H1 (cell line): Measurements from ENCODE around the gene STPG1. TPM values are rescaled to one million over a fixed set of nuclear protein-coding genes. Genes with fewer than 3 reads are reported as not detected.
A peak's percentile ranks its signal among the peaks of the same experiment; 100 is the strongest.

Source experiments
- CTCF ChIA-PET: fragments of 300-600 bp; sonication (Branson Sonifier 250); formaldehyde crosslinking; loops from one replicate; lab custom pipeline; 2021; ENCODE audit not compliant: partially characterized antibody; lab: Charles Lee
- POLR2A ChIA-PET: fragments of 300-600 bp; sonication (Branson Sonifier 250); formaldehyde crosslinking; loops from one replicate; lab custom pipeline; 2021; ENCODE audit warnings: inconsistent platforms; ENCODE audit not compliant: partially characterized antibody; lab: Charles Lee
- DNase-seq, 2 experiments: peaks; one replicate each; pipeline versions ENCODE4 v3.0.0 to v3.0.0-alpha.2; 2010 to 2022; ENCODE audit warnings: low spot score in 2 of 2, low read depth in 1 of 2, mixed read lengths in 1 of 2
- FAIRE-seq: peaks from 2 replicates; lab custom pipeline; 2011; peaks lifted over from hg19 to GRCh38; lab: Jason Lieb, UNC
- H2AFZ ChIP-seq: 2 replicates; pipeline ENCODE4 v1.8.1; 2012; ENCODE audit warnings: low read length, inconsistent platforms
- H2AK5ac ChIP-seq: 2 replicates; pipeline ENCODE4 v1.6.1; 2013; ENCODE audit warnings: low read depth, low read length
- H2BK120ac ChIP-seq: replicated peaks from 2 replicates; pipeline ENCODE3; 2013; ENCODE audit warnings: low read depth, low read length, inconsistent platforms
- H2BK12ac ChIP-seq: 2 replicates; pipeline ENCODE4 v1.6.1; 2013; ENCODE audit warnings: low read depth, low read length
- H2BK15ac ChIP-seq: 2 replicates; pipeline ENCODE4 v1.6.1; 2013; ENCODE audit warnings: low read length
- H2BK20ac ChIP-seq: 2 replicates; pipeline ENCODE4 v1.6.1; 2013; ENCODE audit warnings: low read length
- H2BK5ac ChIP-seq: 2 replicates; pipeline ENCODE4 v1.6.1; 2013; ENCODE audit warnings: low read depth, low read length
- H3K14ac ChIP-seq: 2 replicates; pipeline ENCODE4 v1.6.1; 2013; ENCODE audit warnings: inconsistent platforms; ENCODE audit not compliant: insufficient read length
- H3K18ac ChIP-seq: 2 replicates; pipeline ENCODE4 v1.6.1; 2013; ENCODE audit warnings: low read length; ENCODE audit errors: extremely low read depth
- H3K23ac ChIP-seq: 2 replicates; pipeline ENCODE4 v1.6.1; 2013; ENCODE audit warnings: inconsistent platforms; ENCODE audit not compliant: insufficient read length
- H3K23me2 ChIP-seq: 2 replicates; pipeline ENCODE4 v1.6.1; 2013; ENCODE audit warnings: low read depth, low read length
- H3K27ac ChIP-seq: 2 replicates; pipeline ENCODE4 v1.6.1; 2011; ENCODE audit warnings: low read depth, low read length, inconsistent platforms
- H3K27me3 ChIP-seq, 4 experiments: replicated peaks in 1 of 4; 1 replicate in 1 of 4; 2 replicates in 3 of 4; pipeline versions ENCODE4 v1.6.1 to v1.8.1; 2011 to 2013; ENCODE audit warnings: low read length in 3 of 4, mild to moderate bottlenecking in 3 of 4, inconsistent platforms in 2 of 4, mixed read lengths in 2 of 4, moderate library complexity in 1 of 4; ENCODE audit not compliant: control insufficient read depth in 3 of 4, insufficient read depth in 3 of 4; ENCODE audit errors: extremely low read depth in 1 of 4
- H3K36me3 ChIP-seq, 4 experiments: 2 replicates each; pipeline versions ENCODE4 v1.6.1 to v1.8.1; 2011 to 2013; ENCODE audit warnings: mild to moderate bottlenecking in 4 of 4, low read length in 3 of 4, moderate library complexity in 2 of 4, control low read depth in 1 of 4, inconsistent platforms in 1 of 4; ENCODE audit not compliant: insufficient read depth in 4 of 4, control insufficient read depth in 2 of 4
- H3K4ac ChIP-seq: replicated peaks from 2 replicates; pipeline ENCODE3; 2013; ENCODE audit warnings: low read length, low read depth, mixed read lengths, inconsistent platforms; ENCODE audit not compliant: insufficient read length
- H3K4me1 ChIP-seq, 4 experiments: replicated peaks in 1 of 4; 1 replicate in 1 of 4; 2 replicates in 3 of 4; pipeline versions ENCODE4 v1.6.1 to v1.8.1; 2011 to 2013; ENCODE audit warnings: low read length in 3 of 4, inconsistent platforms in 2 of 4, mixed read lengths in 1 of 4; ENCODE audit not compliant: insufficient read depth in 4 of 4, control insufficient read depth in 3 of 4
- H3K4me2 ChIP-seq, 2 experiments: 2 replicates each; pipeline versions ENCODE4 v1.6.1 to v1.8.1; 2011 to 2013; ENCODE audit warnings: low read depth in 2 of 2, low read length in 2 of 2, control low read depth in 1 of 2, inconsistent platforms in 1 of 2, mild to moderate bottlenecking in 1 of 2; ENCODE audit not compliant: insufficient read depth in 1 of 2
- H3K4me3 ChIP-seq, 4 experiments: fragments of 200-600, 300-600 bp in 1 of 4; sonication (generic), shearing (Covaris generic), sonication (Bioruptor Twin) in 1 of 4; 2 replicates each; pipeline versions ENCODE4 v1.5.1 to v1.8.1; 2011 to 2016; ENCODE audit warnings: low read length in 4 of 4, low read depth in 3 of 4, control low read depth in 2 of 4, inconsistent platforms in 2 of 4, mild to moderate bottlenecking in 2 of 4, mixed read lengths in 1 of 4, moderate library complexity in 1 of 4; ENCODE audit not compliant: insufficient read depth in 2 of 4; ENCODE audit errors: extremely low read depth in 1 of 4
- H3K56ac ChIP-seq: replicated peaks from 2 replicates; pipeline ENCODE3; 2013; ENCODE audit warnings: low read depth, mild to moderate bottlenecking, mixed read lengths, low read length, inconsistent platforms; ENCODE audit not compliant: insufficient read length
- H3K79me1 ChIP-seq: 2 replicates; pipeline ENCODE4 v1.6.1; 2013; ENCODE audit warnings: low read depth, low read length, control low read depth
- H3K79me2 ChIP-seq, 2 experiments: 2 replicates each; pipeline versions ENCODE4 v1.6.1 to v1.8.1; 2012 to 2013; ENCODE audit warnings: low read length in 2 of 2, mild to moderate bottlenecking in 2 of 2, inconsistent platforms in 1 of 2; ENCODE audit not compliant: insufficient read depth in 2 of 2, control insufficient read depth in 1 of 2
- H3K9ac ChIP-seq, 4 experiments: replicated peaks in 1 of 4; 1 replicate in 1 of 4; 2 replicates in 3 of 4; pipeline versions ENCODE4 v1.6.1 to v1.8.1; 2011 to 2013; ENCODE audit warnings: low read depth in 3 of 4, low read length in 3 of 4, control low read depth in 2 of 4, mild to moderate bottlenecking in 2 of 4, moderate library complexity in 2 of 4, inconsistent platforms in 1 of 4; ENCODE audit errors: extremely low read depth in 1 of 4
- H3K9me3 ChIP-seq, 2 experiments: 2 replicates each; pipeline versions ENCODE4 v1.6.1 to v1.8.1; 2012 to 2013; ENCODE audit warnings: mild to moderate bottlenecking in 2 of 2, moderate library complexity in 2 of 2, control low read depth in 1 of 2, inconsistent platforms in 1 of 2, low read depth in 1 of 2, low read length in 1 of 2, mixed read lengths in 1 of 2; ENCODE audit not compliant: insufficient read depth in 2 of 2
- H4K20me1 ChIP-seq, 2 experiments: replicated peaks in 1 of 2; 2 replicates each; pipeline versions ENCODE3 to v1.8.1; 2011 to 2013; ENCODE audit warnings: inconsistent platforms in 2 of 2, low read length in 2 of 2, mild to moderate bottlenecking in 1 of 2; ENCODE audit not compliant: insufficient read depth in 2 of 2, control insufficient read depth in 1 of 2
- H4K5ac ChIP-seq: 2 replicates; pipeline ENCODE4 v1.6.1; 2013; ENCODE audit warnings: low read length, low read depth, mixed read lengths, inconsistent platforms; ENCODE audit not compliant: insufficient read length
- H4K8ac ChIP-seq: 2 replicates; pipeline ENCODE4 v1.8.0; 2013; ENCODE audit warnings: mild to moderate bottlenecking, moderate library complexity, low read length, inconsistent platforms; ENCODE audit not compliant: insufficient read depth; ENCODE audit errors: extremely low read depth
- H4K91ac ChIP-seq: replicated peaks from 2 replicates; pipeline ENCODE3; 2013; ENCODE audit warnings: low read length, mixed read lengths, inconsistent platforms; ENCODE audit not compliant: insufficient read length
- BRCA1 ChIP-seq: IDR thresholded peaks from 2 replicates; pipeline ENCODE4 v1.6.1; 2012; ENCODE audit warnings: low read depth, low read length, improper control_type of control experiment
- CHD2 ChIP-seq: IDR thresholded peaks from 2 replicates; pipeline ENCODE4 v1.6.1; 2012; ENCODE audit warnings: low read length, improper control_type of control experiment
- CREB1 ChIP-seq: IDR thresholded peaks from 2 replicates; pipeline ENCODE4 v1.6.1; 2012; ENCODE audit warnings: inconsistent platforms
- CTBP2 ChIP-seq: IDR thresholded peaks from 2 replicates; pipeline ENCODE4 v1.7.0; 2011; ENCODE audit warnings: borderline replicate concordance, mild to moderate bottlenecking, moderate library complexity, mixed read lengths, low read length; ENCODE audit not compliant: insufficient read depth, insufficient read length
- HDAC6 ChIP-seq: IDR thresholded peaks from one replicate; pipeline ENCODE4 v1.7.1; 2012; ENCODE audit warnings: low read depth, mild to moderate bottlenecking, inconsistent platforms, low read length, moderate library complexity
- JUN ChIP-seq: IDR thresholded peaks from 2 replicates; pipeline ENCODE4 v1.6.1; 2011; ENCODE audit warnings: low read depth, mild to moderate bottlenecking, improper control_type of control experiment, low read length
- JUND ChIP-seq: IDR thresholded peaks from 2 replicates; pipeline ENCODE4 v1.6.1; 2011; ENCODE audit warnings: mild to moderate bottlenecking, improper control_type of control experiment, low read length
- KDM1A ChIP-seq: fragments of 200-600, 300-600 bp; sonication (generic); IDR thresholded peaks from 2 replicates; pipeline ENCODE4 v1.7.1; 2016; ENCODE audit warnings: mild to moderate bottlenecking, low read length, borderline replicate concordance
- NANOG ChIP-seq: IDR thresholded peaks from 2 replicates; pipeline ENCODE4 v1.6.1; 2011; ENCODE audit warnings: low read length, low read depth, mild to moderate bottlenecking, inconsistent platforms; ENCODE audit not compliant: insufficient read depth, poor library complexity, severe bottlenecking
- PHF8 ChIP-seq: fragments of 200-600 bp; sonication (generic); conservative IDR thresholded peaks from 2 replicates; pipeline ENCODE4 v1.7.1; 2012; ENCODE audit warnings: low read depth, mild to moderate bottlenecking, inconsistent platforms, low read length, moderate library complexity
- RAD21 ChIP-seq, 2 experiments: IDR thresholded peaks in 1 of 2; conservative IDR thresholded peaks in 1 of 2; 2 replicates each; pipeline ENCODE4 v1.6.1; 2011; ENCODE audit warnings: low read depth in 2 of 2, low read length in 2 of 2, improper control_type of control experiment in 1 of 2, inconsistent platforms in 1 of 2, mild to moderate bottlenecking in 1 of 2, moderate library complexity in 1 of 2
- SIRT6 ChIP-seq: IDR thresholded peaks from one replicate; pipeline ENCODE4 v1.7.1; 2012; ENCODE audit warnings: low read length, inconsistent platforms
- TBP ChIP-seq: IDR thresholded peaks from 2 replicates; pipeline ENCODE4 v1.6.1; 2011; ENCODE audit warnings: low read depth, low read length, improper control_type of control experiment
- TEAD4 ChIP-seq: IDR thresholded peaks from 2 replicates; pipeline ENCODE4 v1.6.1; 2012; ENCODE audit warnings: low read depth, low read length, inconsistent platforms, mixed read lengths
- WGBS, 2 experiments: shearing (Covaris generic) in 1 of 2; methylation state at CpG; one replicate each; pipeline versions ENCODE4 v1.1.6 to v1.1.7; 2013 to 2015; ENCODE audit warnings: low lambda C conversion rate in 2 of 2, mixed read lengths in 2 of 2, inconsistent platforms in 1 of 2, low coverage in 1 of 2, missing lambda C conversion rate in 1 of 2; ENCODE audit not compliant: insufficient replicate concordance in 2 of 2, insufficient coverage in 1 of 2, insufficient read length in 1 of 2; ENCODE audit errors: extremely low coverage in 1 of 2, missing lambda C conversion rate in 1 of 2; 5-methylcytosine and 5-hydroxymethylcytosine counted together
- polyA plus RNA-seq, 7 experiments: library from polyadenylated mRNA; depleted of rRNA in 3 of 7; stranded (reverse) in 5 of 7; unstranded in 2 of 7; fragments of >200 nt in 5 of 7; fragments of 200-250 nt in 2 of 7; gene quantifications; 1 replicate in 5 of 7; 2 replicates in 1 of 7; 4 replicates in 1 of 7; pipeline versions ENCODE4 v1.2.1 to v1.2.3, GENCODE V29; 2011 to 2013; ENCODE audit warnings: missing spikeins in 2 of 7, mixed read lengths in 2 of 7
- total RNA-seq: library from RNA; stranded (reverse); fragmentation: NEBNext Ultra II Directional; extraction: Animal tissue kit (Norgen Biotek cat#: 25700); gene quantifications from 2 replicates; pipeline ENCODE4 v1.2.1, GENCODE V29; 2021

Gene STPG1
- total and polyA plus RNA-seq, 2 of the 8 experiments (the other 6 are each of a cell fraction or from before 2014, with no cell fraction given): 10.3 to 11.2 TPM

GRCh38 chr1:24315391-24315790, 98.2 kb downstream of the STPG1 start:
- no peaks in the 10 kb centered on the region for H3K36me3 ChIP-seq
- no peak overlapping the region for H4K91ac ChIP-seq
- H2AK5ac ChIP-seq: no peak overlapping the region
- ChIA-PET POLR2A (no interaction called here), CTCF (interaction anchor here (0.8 to 7.8 kb wide), 3 partner anchors 9 to 116 kb away, joined by 3 to 60 read pairs (median 4); no protein-coding TSS in a partner anchor)
- no peaks in the 10 kb centered on the region for H4K20me1 ChIP-seq
- no peaks in the 10 kb centered on the region for H3K9me3 ChIP-seq
- H3K56ac ChIP-seq: no peak overlapping the region
- H3K4me2 ChIP-seq: no peak overlapping the region
- peak overlapping the region; percentile 82; the same call in 1 of the 2 replicates for H2BK12ac ChIP-seq
- H2BK120ac ChIP-seq: no peak overlapping the region
- FAIRE-seq (no peak), DNase-seq (no peak)
- no peak overlapping the region for H3K23ac ChIP-seq
- H3K79me2 ChIP-seq: no peaks in the 10 kb centered on the region
- H3K79me1 ChIP-seq: no peaks in the 10 kb centered on the region
- no peak overlapping the region for H2BK5ac ChIP-seq
- peaks cover 5 to 23% (median 14%) of the 10 kb centered on the region in 4 experiments for H3K4me1 ChIP-seq
- H3K9ac ChIP-seq: no peak overlapping the region
- H3K27me3 ChIP-seq: peaks cover 0 to 10% (median 8%) of the 10 kb centered on the region in 4 experiments; a peak in 6 of 7 replicates
- H4K8ac ChIP-seq: no peak overlapping the region; the same call in 1 of the 2 replicates
- H3K18ac ChIP-seq: no peak overlapping the region
- peaks cover 5% of the 10 kb centered on the region; the same call in 1 of the 2 replicates for H3K23me2 ChIP-seq
- no peak overlapping the region for H2AFZ ChIP-seq
- no peak overlapping the region for H3K4ac ChIP-seq
- H3K27ac ChIP-seq: no peak overlapping the region
- H2BK15ac ChIP-seq: no peak overlapping the region
- 0 out of 2 replicates have a peak overlapping the region, but pooled peaks have one; percentile 34 for H2BK20ac ChIP-seq
- H3K14ac ChIP-seq: no peak overlapping the region
- H4K5ac ChIP-seq: no peak overlapping the region
- WGBS, 2 experiments: 74% methylated on average over 6 of the region's 6 CpGs; no CpG with 5 or more reads in 1 of the 2 experiments
- no peak overlapping the region for H3K4me3 ChIP-seq
- TF ChIP-seq KDM1A (no peak), NANOG (no peak), HDAC6 (no peak), BRCA1 (no peak), RAD21 (IDR thresholded peaks at IDR 0.05 in 1 of 2, conservative IDR thresholded peaks at IDR 0.05 in 1 of 2; ENCODE audit: low read depth in 2 of 2, low read length in 2 of 2) (no peak), TEAD4 (no peak), TBP (no peak), CHD2 (no peak), SIRT6 (no peak), CTBP2 (no peak), JUN (no peak), PHF8 (no peak), CREB1 (no peak), JUND (no peak)
